Inferior parietal cortex (tissue), 1 donor: ENCODE data around the gene ANXA5.

ENCODE experiments used
- DNase-seq: peaks from one replicate; pipeline ENCODE4 v3.0.0-alpha.2; 2016; ENCODE audit errors: extremely low spot score

Gene ANXA5

DNA sequence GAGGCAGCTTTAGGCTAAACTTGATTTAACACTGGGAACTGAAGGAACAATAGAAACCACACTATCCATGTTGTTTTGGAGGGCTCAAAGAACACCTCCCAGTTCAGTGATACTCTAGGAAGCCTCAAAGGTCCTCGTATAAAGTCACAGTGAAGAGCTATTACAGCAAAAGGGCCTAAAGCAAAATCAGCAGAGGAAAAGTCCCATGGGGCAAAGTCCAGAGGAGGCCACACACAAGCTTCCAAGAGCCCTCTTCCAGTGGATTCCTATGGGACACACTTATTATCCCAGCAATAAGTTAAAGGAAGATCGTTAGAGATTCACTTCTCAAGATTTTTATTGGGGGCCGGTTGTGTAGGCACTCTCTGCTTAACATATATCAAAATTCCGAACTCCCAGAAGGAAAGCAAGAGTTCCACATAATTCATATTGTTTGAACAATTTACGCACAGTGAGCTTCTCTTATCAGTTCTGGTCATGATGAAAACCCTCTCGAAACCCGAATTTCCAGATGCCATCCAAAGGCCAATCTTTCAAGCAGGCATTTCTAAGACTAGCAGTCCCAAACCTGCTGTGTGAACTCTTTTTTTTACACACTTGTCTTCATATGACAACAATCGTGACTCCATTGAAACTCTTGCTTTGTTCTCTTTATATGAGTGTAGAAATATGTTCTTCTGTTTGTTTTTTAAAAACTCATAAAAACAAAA lies 53.7 kb downstream of the ANXA5 start:
- no peak for DNase-seq

- DNase-seq = no peak
Measured at GRCh38 chr4:121642292-121642691, 54.5 kb downstream of the ANXA5 start.

GRCh38 chr4:121633653-121634052 lies 63.1 kb downstream of the ANXA5 start:
- DNase-seq = no peak

- DNase-seq = no peak
Measured at GRCh38 chr4:121632636-121633035, 64.1 kb downstream of the ANXA5 start.
